A204.1 (cell line): ENCODE results near the gene KIAA1191.
"Not testable (repeated sequence)": the region's sequence is repeated elsewhere in the genome, so short reads cannot be mapped to it uniquely, and the experiment has no call there.

Experiments
- FAIRE-seq: peaks from 2 replicates; lab custom pipeline; 2012; peaks lifted over from hg19 to GRCh38; lab: Jason Lieb, UNC

KIAA1191 gene

GRCh38 chr5:176317534-176318374, 43.8 kb downstream of the KIAA1191 start:
- FAIRE-seq: no peak

GRCh38 chr5:176305356-176305755, 56.2 kb downstream of the KIAA1191 start:
- FAIRE-seq: not testable (repeated sequence)
